Breast epithelium (tissue), 3 donors: ENCODE results near the gene CCDC97.

ENCODE experiments used
- CTCF ChIP-seq, 3 donors: fragments of 450-650 bp; IDR thresholded peaks; one replicate each; pipeline ENCODE4 v1.5.1; 2016 to 2017; ENCODE audit warnings: antibody characterized with exemption in 3 of 3, mild to moderate bottlenecking in 3 of 3, moderate library complexity in 3 of 3
- POLR2A ChIP-seq: fragments of 450-650 bp; IDR thresholded peaks from one replicate; pipeline ENCODE4 v1.6.1; 2016; ENCODE audit warnings: antibody characterized with exemption, mild to moderate bottlenecking, moderate library complexity
- POLR2AphosphoS5 ChIP-seq, 3 donors: sonication (generic); formaldehyde crosslinking; IDR thresholded peaks; one replicate each; pipeline ENCODE4 v1.6.1; 2017; ENCODE audit warnings: antibody characterized with exemption in 3 of 3

- TF ChIP-seq CTCF (IDR thresholded peaks at IDR 0.05) (no peak), POLR2AphosphoS5 (IDR thresholded peaks at IDR 0.05) (no peak), POLR2A (no peak)
Measured at GRCh38 chr19:41328157-41328841, 18.3 kb downstream of the CCDC97 start.
